Subcutaneous adipose tissue (tissue), 4 donors: Measurements from ENCODE around the gene SLBP. TPM values are rescaled to one million over a fixed set of nuclear protein-coding genes. Genes with fewer than 3 reads are reported as not detected.

ENCODE experiments used
- total RNA-seq, 4 donors: library from RNA; depleted of rRNA; stranded (reverse); fragments of >200 nt; gene quantifications; one replicate each; pipeline ENCODE4 v1.1.0, GENCODE V29; 2016
- TF ChIP-seq, protein P1 (sequence below): fragments of 450-650 bp; IDR thresholded peaks from one replicate; pipeline ENCODE4 v1.5.1; 2016; ENCODE audit warnings: low read depth, mild to moderate bottlenecking, control low read depth, antibody characterized with exemption, moderate library complexity

The SLBP gene
- total RNA-seq, 4 donors from 2014 or later = 33.2 to 41.1 (median 37.0) TPM

DNA sequence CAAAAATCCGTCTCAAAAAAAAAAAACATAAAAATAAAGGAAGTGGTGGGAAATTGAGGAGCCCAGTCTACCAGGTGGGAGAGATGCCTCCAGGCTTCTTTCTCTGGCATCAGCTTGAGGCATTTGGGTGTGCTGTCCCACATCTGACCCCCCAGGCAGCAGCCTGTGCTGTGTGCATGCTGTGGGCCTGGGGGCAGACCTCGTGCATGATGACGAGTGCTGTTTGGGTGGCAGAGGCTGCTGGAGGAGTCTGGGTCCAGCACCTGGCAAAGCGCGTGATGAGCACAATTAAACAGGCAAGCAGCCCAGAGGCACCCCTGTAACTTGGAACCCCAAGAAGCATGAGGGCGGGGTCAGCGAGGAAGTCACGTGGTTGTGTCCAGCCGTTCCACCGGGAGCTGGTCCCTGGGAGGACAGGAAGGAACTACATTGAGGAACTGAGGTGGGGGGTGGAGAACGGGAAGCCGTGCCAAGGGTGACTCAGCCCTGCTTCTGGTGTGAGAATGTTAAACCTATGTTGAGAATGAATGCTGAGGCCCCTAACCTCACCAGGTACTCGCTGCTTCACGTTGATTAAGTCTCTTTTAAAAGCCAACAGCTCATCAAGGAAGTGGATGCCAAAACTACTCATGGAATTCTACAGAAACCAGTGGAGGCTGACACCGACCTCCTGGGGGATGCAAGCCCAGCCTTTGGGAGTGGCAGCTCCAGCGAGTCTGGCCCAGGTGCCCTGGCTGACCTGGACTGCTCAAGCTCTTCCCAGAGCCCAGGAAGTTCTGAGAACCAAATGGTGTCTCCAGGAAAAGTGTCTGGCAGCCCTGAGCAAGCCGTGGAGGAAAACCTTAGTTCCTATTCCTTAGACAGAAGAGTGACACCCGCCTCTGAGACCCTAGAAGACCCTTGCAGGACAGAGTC lies 15.3 kb upstream of the SLBP start:
- TF ChIP-seq, protein P1, sequence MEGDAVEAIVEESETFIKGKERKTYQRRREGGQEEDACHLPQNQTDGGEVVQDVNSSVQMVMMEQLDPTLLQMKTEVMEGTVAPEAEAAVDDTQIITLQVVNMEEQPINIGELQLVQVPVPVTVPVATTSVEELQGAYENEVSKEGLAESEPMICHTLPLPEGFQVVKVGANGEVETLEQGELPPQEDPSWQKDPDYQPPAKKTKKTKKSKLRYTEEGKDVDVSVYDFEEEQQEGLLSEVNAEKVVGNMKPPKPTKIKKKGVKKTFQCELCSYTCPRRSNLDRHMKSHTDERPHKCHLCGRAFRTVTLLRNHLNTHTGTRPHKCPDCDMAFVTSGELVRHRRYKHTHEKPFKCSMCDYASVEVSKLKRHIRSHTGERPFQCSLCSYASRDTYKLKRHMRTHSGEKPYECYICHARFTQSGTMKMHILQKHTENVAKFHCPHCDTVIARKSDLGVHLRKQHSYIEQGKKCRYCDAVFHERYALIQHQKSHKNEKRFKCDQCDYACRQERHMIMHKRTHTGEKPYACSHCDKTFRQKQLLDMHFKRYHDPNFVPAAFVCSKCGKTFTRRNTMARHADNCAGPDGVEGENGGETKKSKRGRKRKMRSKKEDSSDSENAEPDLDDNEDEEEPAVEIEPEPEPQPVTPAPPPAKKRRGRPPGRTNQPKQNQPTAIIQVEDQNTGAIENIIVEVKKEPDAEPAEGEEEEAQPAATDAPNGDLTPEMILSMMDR = no peak

DNA sequence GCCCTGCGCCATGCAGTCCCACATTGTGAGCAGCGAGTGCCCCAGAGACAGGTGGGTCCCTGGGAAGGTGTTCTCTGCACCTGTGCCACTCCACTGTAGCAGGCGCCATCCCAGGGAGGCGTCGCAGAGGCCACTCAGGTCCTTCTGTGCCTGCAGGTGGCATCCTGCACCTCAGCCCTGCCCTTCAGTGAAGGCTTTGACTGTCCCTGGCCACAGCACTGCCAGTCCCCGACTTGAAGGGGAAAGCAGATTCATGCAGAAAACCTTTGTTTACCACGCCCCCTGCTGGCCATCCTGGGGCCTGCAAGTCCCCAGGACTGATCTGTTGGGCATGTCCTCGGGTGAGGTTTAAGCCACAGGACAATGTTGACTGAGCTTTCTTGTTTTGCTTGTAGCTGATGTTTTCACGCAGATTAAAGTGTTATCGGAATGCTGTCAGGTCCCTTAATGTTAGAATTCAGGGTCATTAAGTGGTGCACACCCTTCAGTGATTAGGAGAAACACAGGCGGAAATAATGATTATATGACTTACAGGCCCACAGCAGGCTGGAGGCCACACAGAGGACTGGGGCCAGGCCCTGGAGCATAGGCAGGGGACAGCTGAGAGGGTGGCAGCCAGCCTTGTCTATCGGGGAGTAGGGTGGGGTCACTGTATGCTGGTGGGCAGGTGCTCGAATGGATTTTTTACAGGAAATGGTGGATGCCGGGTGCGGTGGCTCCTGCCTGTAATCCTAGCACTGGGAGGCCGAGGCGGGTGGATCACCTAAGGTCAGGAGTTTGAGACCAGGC lies 14.2 kb upstream of the SLBP start:
- TF ChIP-seq, protein P1 = no peak

DNA sequence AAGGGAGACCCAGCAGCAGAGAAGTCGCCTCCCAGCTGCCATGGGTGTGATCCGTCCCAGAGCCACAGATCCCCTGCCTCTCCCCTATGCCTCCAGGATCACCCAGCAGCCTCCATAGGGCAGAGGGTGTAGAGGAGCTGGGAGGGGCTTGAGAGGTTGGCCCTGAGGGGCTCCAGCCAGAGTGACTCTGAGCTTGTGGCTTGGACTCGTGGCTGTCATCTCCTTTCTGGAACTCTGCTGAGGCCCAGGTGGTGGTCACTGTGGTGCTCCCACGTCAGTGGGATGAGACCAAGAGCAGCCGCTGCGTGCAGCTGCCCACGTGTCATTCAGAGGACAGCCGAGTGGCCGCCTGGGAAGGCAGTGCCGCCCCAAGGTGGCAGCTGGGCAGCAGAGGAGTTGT lies 13.4 kb upstream of the SLBP start:
- TF ChIP-seq, protein P1 = no peak

DNA sequence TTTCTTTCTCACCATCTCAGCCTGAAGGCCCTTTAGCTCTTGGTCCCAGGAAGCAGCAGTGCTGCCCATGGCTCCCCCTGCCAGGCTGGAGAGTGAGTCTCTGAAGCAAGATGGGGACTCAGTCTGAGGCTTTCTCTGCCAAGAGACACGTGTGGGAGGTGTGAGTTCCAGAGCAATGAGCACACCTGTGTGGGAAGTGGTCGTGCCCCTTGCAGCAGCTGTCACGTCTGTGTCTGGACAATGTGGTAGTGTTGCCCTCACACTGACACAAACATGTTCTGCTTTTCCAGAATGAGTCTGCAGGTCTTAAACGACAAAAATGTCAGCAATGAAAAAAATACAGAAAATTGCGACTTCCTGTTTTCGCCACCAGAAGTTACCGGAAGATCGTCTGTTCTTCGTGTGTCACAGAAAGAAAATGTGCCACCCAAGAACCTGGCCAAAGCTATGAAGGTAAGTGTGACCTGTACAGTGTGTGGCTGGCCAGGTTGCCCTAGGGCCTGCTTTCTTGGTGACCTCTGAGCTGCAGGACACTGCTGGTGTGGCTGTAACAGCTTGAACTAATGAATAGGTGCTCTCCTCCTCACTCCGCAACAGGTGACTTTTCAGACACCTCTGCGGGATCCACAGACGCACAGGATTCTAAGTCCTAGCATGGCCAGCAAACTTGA lies 11.1 kb upstream of the SLBP start:
- TF ChIP-seq, protein P1 = no peak

DNA sequence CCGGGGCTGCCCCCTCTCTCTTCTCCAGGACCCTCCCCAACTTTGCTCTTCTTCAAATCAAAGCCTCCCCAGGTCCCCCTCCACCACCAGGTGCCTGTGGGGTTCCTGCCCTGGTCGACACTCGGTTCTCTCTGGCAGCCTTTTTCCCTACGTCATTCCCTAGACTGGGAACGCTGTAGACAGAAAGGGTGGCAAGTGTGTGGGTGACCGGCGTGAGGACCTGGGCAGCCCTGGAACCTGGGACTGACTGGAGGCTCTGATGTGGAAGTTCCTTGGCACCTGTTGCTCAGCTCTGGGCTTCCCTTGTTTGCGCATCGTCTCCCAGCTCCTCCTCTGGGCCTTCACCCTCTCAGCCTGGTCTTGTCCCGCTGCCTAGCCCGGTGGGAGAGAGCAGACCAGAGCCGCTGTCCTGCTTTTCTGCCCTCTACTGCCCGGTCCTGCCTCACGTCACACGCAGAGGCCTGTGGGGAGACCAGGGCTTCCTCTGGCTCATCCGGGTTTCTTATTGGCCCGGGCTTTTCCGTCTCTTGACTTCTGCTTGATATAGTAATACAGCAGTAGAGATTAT lies 10.5 kb upstream of the SLBP start:
- TF ChIP-seq, protein P1 = no peak

DNA sequence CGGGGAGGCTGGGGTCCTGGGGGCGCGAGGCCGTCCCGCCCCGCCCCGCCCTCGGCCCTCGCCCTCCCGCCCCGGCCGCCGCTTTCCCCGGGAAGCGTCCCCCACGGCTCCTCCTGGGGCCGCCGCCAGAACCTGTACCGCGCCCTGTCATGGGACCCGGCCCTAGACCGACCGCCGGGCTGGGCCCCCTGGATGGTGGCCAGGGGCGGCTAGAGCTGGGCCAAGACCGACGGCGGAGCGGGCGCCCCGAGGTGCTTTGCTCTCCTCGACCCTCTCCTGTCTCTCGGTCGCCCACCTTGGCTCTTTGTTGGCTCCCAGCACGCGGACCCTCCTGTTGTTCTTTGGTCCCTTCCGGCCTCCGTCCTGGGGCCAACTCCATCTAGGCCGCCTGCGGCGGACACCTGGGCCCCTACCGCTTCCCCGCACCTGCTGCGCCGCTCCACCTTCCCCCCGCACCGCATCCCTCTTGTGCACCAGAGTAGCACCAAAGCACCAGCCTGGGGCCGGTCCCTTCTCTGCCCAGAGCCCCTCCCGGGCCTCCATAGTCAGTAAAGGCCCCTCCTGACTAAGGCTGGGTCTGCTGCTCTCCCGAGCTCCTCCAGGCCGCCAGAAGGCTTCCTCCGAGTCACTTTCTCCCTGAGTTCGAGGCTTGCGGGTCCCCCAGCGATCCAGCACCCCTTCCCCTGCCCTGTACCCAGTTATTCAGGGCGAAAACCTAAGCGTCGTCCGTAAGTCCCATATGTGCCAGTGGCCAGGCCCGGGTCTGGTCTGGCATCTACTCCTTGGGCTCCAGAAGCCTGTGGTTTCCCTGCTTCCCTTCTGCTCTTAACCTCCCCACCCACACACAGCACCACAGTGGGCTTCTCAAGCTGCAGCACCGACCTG lies 9.8 kb upstream of the SLBP start:
- TF ChIP-seq, protein P1 = no peak
